ENCODE data around the gene PADI2. TPM values are rescaled to one million over a fixed set of nuclear protein-coding genes. Genes with fewer than 3 reads are reported as not detected.

The PADI2 gene
- total RNA-seq, 1 experiment from 2014 or later: 0.16 TPM

GRCh38 chr1:17071794-17072193 is 47.5 kb downstream of the PADI2 start:
- no peak overlapping the region for H3K4me3 Mint-ChIP-seq (ENCODE audit: unreplicated experiment)

DNA sequence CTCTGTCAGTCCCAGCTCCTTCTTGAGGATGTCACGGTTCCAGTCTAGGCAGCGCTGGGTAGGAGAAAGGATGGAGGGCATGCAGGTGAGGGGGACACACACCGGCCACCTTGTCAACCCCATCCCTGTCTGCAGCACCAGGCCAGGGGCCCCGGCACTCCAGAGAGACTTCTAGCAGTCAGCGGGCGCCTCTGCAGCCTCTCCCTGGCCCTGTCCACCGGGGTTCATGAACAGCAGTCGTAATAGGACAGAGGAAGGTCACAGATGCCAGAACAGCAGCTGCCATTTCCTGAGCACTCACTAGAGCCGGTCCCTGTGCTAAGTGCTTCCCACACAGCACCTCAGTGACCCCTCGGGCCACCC is 49.1 kb downstream of the PADI2 start:
- H3K27ac Mint-ChIP-seq (ENCODE audit: low read depth, unreplicated experiment): no peak overlapping the region
- CTCF ChIA-PET: interaction anchor here (0.5 to 1.4 kb wide), 4 partner anchors 10 to 266 kb away, joined by 3 to 7 read pairs (median 4); no protein-coding TSS in a partner anchor
- no TSS peak for BruUV-seq (replicated peaks)

More at GRCh38 chr1:17071794-17072193, 47.5 kb downstream of the PADI2 start:
- BruUV-seq (replicated peaks): no TSS peak
- peaks cover 4% of the 10 kb centered on the region for H3K4me1 Mint-ChIP-seq (ENCODE audit: insufficient read depth, unreplicated experiment)
- H3K27me3 Mint-ChIP-seq (ENCODE audit: insufficient read depth, unreplicated experiment): no peaks in the 10 kb centered on the region
- intact Hi-C loops (cut with micrococcal nuclease): no loop called here
- H3K9me3 Mint-ChIP-seq (ENCODE audit: unreplicated experiment): no peaks in the 10 kb centered on the region
- TF ChIP-seq, protein P1, sequence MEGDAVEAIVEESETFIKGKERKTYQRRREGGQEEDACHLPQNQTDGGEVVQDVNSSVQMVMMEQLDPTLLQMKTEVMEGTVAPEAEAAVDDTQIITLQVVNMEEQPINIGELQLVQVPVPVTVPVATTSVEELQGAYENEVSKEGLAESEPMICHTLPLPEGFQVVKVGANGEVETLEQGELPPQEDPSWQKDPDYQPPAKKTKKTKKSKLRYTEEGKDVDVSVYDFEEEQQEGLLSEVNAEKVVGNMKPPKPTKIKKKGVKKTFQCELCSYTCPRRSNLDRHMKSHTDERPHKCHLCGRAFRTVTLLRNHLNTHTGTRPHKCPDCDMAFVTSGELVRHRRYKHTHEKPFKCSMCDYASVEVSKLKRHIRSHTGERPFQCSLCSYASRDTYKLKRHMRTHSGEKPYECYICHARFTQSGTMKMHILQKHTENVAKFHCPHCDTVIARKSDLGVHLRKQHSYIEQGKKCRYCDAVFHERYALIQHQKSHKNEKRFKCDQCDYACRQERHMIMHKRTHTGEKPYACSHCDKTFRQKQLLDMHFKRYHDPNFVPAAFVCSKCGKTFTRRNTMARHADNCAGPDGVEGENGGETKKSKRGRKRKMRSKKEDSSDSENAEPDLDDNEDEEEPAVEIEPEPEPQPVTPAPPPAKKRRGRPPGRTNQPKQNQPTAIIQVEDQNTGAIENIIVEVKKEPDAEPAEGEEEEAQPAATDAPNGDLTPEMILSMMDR (IDR thresholded peaks at IDR 0.05; ENCODE audit: unreplicated experiment): no peak
- ChIA-PET POLR2A (no interaction called here), CTCF (interaction anchor here (0.6 kb wide), 1 partner anchor 62 kb away, joined by 3 read pairs; no protein-coding TSS in a partner anchor)
- DNase-seq (ENCODE audit: unreplicated experiment): no peak
- no peak overlapping the region for H3K27ac Mint-ChIP-seq (ENCODE audit: low read depth, unreplicated experiment)
- H3K36me3 Mint-ChIP-seq (ENCODE audit: insufficient read depth, unreplicated experiment): no peaks in the 10 kb centered on the region

DNA sequence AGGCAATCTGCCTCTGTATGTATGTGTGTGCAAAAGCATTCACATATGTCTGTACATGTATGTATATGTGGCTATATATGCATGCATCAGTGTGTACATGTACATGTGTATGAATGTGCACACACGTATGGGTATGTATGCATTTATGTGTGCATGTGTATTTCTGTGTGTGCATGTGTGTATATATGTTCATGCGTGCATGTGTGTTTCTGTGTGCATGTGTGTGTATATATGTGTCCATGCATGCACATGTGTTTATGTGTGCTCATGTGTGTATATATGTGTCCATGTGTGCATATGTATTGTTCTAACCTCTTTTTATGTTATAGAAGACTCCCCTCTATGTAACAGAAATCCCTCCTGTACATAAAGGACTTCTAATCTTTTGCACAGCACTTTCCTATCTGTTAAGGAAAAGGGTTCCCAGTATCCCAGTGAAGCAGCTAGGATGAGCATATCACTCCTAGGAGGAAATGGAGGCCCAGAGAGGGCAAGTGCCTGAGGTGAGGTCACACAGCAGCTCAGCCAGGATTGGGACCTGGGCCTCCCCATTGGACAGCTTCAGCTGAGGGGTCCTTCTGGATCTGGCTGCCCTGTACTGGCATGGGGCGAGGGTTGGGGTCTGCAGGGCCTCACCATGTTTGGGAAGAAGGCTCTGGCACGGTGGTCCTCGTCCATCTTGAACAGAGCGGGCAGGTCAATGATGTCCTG is 49.6 kb downstream of the PADI2 start:
- ChIA-PET POLR2A (no interaction called here), CTCF (interaction anchor here (0.5 to 1.4 kb wide), 3 partner anchors 126 to 302 kb away, joined by 3 to 7 read pairs (median 3); no protein-coding TSS in a partner anchor)
- no peak for DNase-seq (ENCODE audit: unreplicated experiment)
- Mint-ChIP-seq H3K27ac (ENCODE audit: low read depth, unreplicated experiment) (no peak overlapping the region), H3K9me3 (ENCODE audit: unreplicated experiment) (no peaks in the 10 kb centered on the region), H3K36me3 (ENCODE audit: insufficient read depth, unreplicated experiment) (no peaks in the 10 kb centered on the region), H3K4me1 (ENCODE audit: insufficient read depth, unreplicated experiment) (no peaks in the 10 kb centered on the region), H3K4me3 (ENCODE audit: unreplicated experiment) (no peak overlapping the region), H3K27me3 (ENCODE audit: insufficient read depth, unreplicated experiment) (no peaks in the 10 kb centered on the region)
- no TSS peak for BruUV-seq (replicated peaks)
- TF ChIP-seq, protein P1 (IDR thresholded peaks at IDR 0.05; ENCODE audit: unreplicated experiment): no peak
- intact Hi-C loops (cut with micrococcal nuclease): loop anchor here (10.0 kb wide), 1 partner anchor 265 kb away; no protein-coding TSS in a partner anchor

More for the DNA sequence above, 49.1 kb downstream of the PADI2 start:
- no peaks in the 10 kb centered on the region for H3K36me3 Mint-ChIP-seq (ENCODE audit: insufficient read depth, unreplicated experiment)
- no peaks in the 10 kb centered on the region for H3K4me1 Mint-ChIP-seq (ENCODE audit: insufficient read depth, unreplicated experiment)
- DNase-seq (ENCODE audit: unreplicated experiment): no peak
- TF ChIP-seq, protein P1 (IDR thresholded peaks at IDR 0.05; ENCODE audit: unreplicated experiment): no peak
- intact Hi-C loops (cut with micrococcal nuclease): no loop called here
- POLR2A ChIA-PET: no interaction called here
- no peaks in the 10 kb centered on the region for H3K9me3 Mint-ChIP-seq (ENCODE audit: unreplicated experiment)
- no peaks in the 10 kb centered on the region for H3K27me3 Mint-ChIP-seq (ENCODE audit: insufficient read depth, unreplicated experiment)
- H3K4me3 Mint-ChIP-seq (ENCODE audit: unreplicated experiment): no peak overlapping the region

- Mint-ChIP-seq H3K4me1 (ENCODE audit: insufficient read depth, unreplicated experiment) (no peaks in the 10 kb centered on the region), H3K36me3 (ENCODE audit: insufficient read depth, unreplicated experiment) (no peaks in the 10 kb centered on the region), H3K27me3 (ENCODE audit: insufficient read depth, unreplicated experiment) (no peaks in the 10 kb centered on the region), H3K4me3 (ENCODE audit: unreplicated experiment) (no peak overlapping the region), H3K9me3 (ENCODE audit: unreplicated experiment) (no peaks in the 10 kb centered on the region), H3K27ac (ENCODE audit: low read depth, unreplicated experiment) (no peak overlapping the region)
- CTCF ChIA-PET: interaction anchor here (0.7 kb wide), 1 partner anchor 303 kb away, joined by 3 read pairs; no protein-coding TSS in a partner anchor
- POLR2A ChIA-PET: no interaction called here
- TF ChIP-seq, protein P1 (IDR thresholded peaks at IDR 0.05; ENCODE audit: unreplicated experiment): no peak
- BruUV-seq (replicated peaks): no TSS peak
- intact Hi-C loops (cut with micrococcal nuclease): loop anchor here (10.0 kb wide), 1 partner anchor 266 kb away; no protein-coding TSS in a partner anchor
- no peak for DNase-seq (ENCODE audit: unreplicated experiment)
Observed at GRCh38 chr1:17068789-17069188, 50.5 kb downstream of the PADI2 start.

All from MCF 10A (cell line).